Middle frontal gyrus (tissue), 1 donor: ENCODE data around the gene SH2D5.
"Not testable (repeated sequence)": the region's sequence is repeated elsewhere in the genome, so short reads cannot be mapped to it uniquely, and the experiment has no call there.

Source experiments
- DNase-seq: peaks from one replicate; pipeline ENCODE4 v3.0.0-alpha.2; 2015; ENCODE audit warnings: low spot score; ENCODE audit errors: extremely low spot score

SH2D5 gene

GRCh38 chr1:20728371-20729154, 3.9 kb downstream of the SH2D5 start:
- DNase-seq, result no peak

GRCh38 chr1:20727746-20728316, 4.7 kb downstream of the SH2D5 start:
- no peak for DNase-seq

GRCh38 chr1:20726932-20727745, 5.4 kb downstream of the SH2D5 start:
- no peak for DNase-seq

GRCh38 chr1:20726118-20726911, 6.2 kb downstream of the SH2D5 start:
- DNase-seq, result no peak

GRCh38 chr1:20725189-20726117, 7.0 kb downstream of the SH2D5 start:
- no peak for DNase-seq

- DNase-seq, result no peak
Measured at GRCh38 chr1:20724364-20725188, 7.9 kb downstream of the SH2D5 start.

GRCh38 chr1:20723537-20724363, 8.8 kb downstream of the SH2D5 start:
- DNase-seq, result no peak

- DNase-seq, result no peak
Measured at GRCh38 chr1:20723159-20723536, 9.4 kb downstream of the SH2D5 start.

- no peak for DNase-seq
Measured at GRCh38 chr1:20721117-20722061, 11.1 kb downstream of the SH2D5 start.

GRCh38 chr1:20720631-20721091, 11.8 kb downstream of the SH2D5 start:
- no peak for DNase-seq

- no peak for DNase-seq
Measured at GRCh38 chr1:20719871-20720620, 12.5 kb downstream of the SH2D5 start.

- DNase-seq, result no peak
Measured at GRCh38 chr1:20719261-20719660, 13.2 kb downstream of the SH2D5 start.

GRCh38 chr1:20718343-20718882, 14.1 kb downstream of the SH2D5 start:
- not testable (repeated sequence) for DNase-seq

- peak; percentile 31 for DNase-seq
Measured at GRCh38 chr1:20717452-20718342, 14.8 kb downstream of the SH2D5 start, which contains the start of gene KIF17. Gene KIF17, minus strand, starts transcription at chr1:20718007. Its CDS starts 301 bp downstream, at chr1:20717706.

GRCh38 chr1:20716232-20716631, 16.3 kb downstream of the SH2D5 start:
- no peak for DNase-seq
